Rectal smooth muscle tissue (tissue), 1 donor: ENCODE measurements around the gene STK17B.

ENCODE experiments used
- H3K27ac ChIP-seq: one replicate; pipeline ENCODE4 v1.7.0; 2013; ENCODE audit warnings: low read depth, low read length, inconsistent platforms
- H3K27me3 ChIP-seq: one replicate; pipeline ENCODE4 v1.7.0; 2013; ENCODE audit warnings: low read length; ENCODE audit not compliant: control insufficient read depth, insufficient read depth
- H3K36me3 ChIP-seq: one replicate; pipeline ENCODE4 v1.7.0; 2013; ENCODE audit warnings: low read length; ENCODE audit not compliant: control insufficient read depth, insufficient read depth
- H3K4me1 ChIP-seq: one replicate; pipeline ENCODE4 v1.7.0; 2013; ENCODE audit warnings: low read length; ENCODE audit not compliant: control insufficient read depth, insufficient read depth
- H3K4me3 ChIP-seq: one replicate; pipeline ENCODE4 v1.7.0; 2013; ENCODE audit warnings: low read length
- H3K9ac ChIP-seq: one replicate; pipeline ENCODE4 v1.7.0; 2013; ENCODE audit warnings: low read length

Gene STK17B

GRCh38 chr2:196113061-196113974, 58.1 kb downstream of the STK17B start:
- H3K27me3 ChIP-seq, result no peaks in the 10 kb centered on the region
- H3K4me1 ChIP-seq, result no peaks in the 10 kb centered on the region
- no peak overlapping the region for H3K4me3 ChIP-seq
- H3K9ac ChIP-seq, result no peak overlapping the region
- H3K36me3 ChIP-seq, result no peaks in the 10 kb centered on the region
- H3K27ac ChIP-seq, result no peak overlapping the region

- Histone ChIP-seq H3K27ac (no peak overlapping the region), H3K27me3 (no peaks in the 10 kb centered on the region), H3K4me3 (no peak overlapping the region), H3K9ac (no peak overlapping the region), H3K36me3 (no peaks in the 10 kb centered on the region), H3K4me1 (no peaks in the 10 kb centered on the region)
Measured at GRCh38 chr2:196112418-196113034, 58.9 kb downstream of the STK17B start.

GRCh38 chr2:196108604-196109003, 62.8 kb downstream of the STK17B start:
- H3K27ac ChIP-seq, result no peak overlapping the region
- H3K4me3 ChIP-seq, result no peak overlapping the region
- H3K4me1 ChIP-seq, result no peaks in the 10 kb centered on the region
- H3K27me3 ChIP-seq, result no peaks in the 10 kb centered on the region
- no peaks in the 10 kb centered on the region for H3K36me3 ChIP-seq
- no peak overlapping the region for H3K9ac ChIP-seq

GRCh38 chr2:196105951-196106350, 65.4 kb downstream of the STK17B start:
- no peaks in the 10 kb centered on the region for H3K4me1 ChIP-seq
- no peak overlapping the region for H3K4me3 ChIP-seq
- no peaks in the 10 kb centered on the region for H3K36me3 ChIP-seq
- no peak overlapping the region for H3K9ac ChIP-seq
- no peaks in the 10 kb centered on the region for H3K27me3 ChIP-seq
- no peak overlapping the region for H3K27ac ChIP-seq

- Histone ChIP-seq H3K27me3 (no peaks in the 10 kb centered on the region), H3K36me3 (no peaks in the 10 kb centered on the region), H3K4me3 (no peak overlapping the region), H3K4me1 (no peaks in the 10 kb centered on the region), H3K27ac (no peak overlapping the region), H3K9ac (no peak overlapping the region)
Measured at GRCh38 chr2:196104066-196104465, 67.3 kb downstream of the STK17B start.

- no peak overlapping the region for H3K27ac ChIP-seq
- H3K9ac ChIP-seq, result no peak overlapping the region
- H3K4me3 ChIP-seq, result no peak overlapping the region
- H3K27me3 ChIP-seq, result no peaks in the 10 kb centered on the region
- no peaks in the 10 kb centered on the region for H3K36me3 ChIP-seq
- H3K4me1 ChIP-seq, result no peaks in the 10 kb centered on the region
Measured at GRCh38 chr2:196103626-196104025, 67.8 kb downstream of the STK17B start.

GRCh38 chr2:196101325-196101991, 69.9 kb downstream of the STK17B start:
- Histone ChIP-seq H3K27ac (no peak overlapping the region), H3K4me3 (no peak overlapping the region), H3K4me1 (no peaks in the 10 kb centered on the region), H3K9ac (no peak overlapping the region), H3K36me3 (no peaks in the 10 kb centered on the region), H3K27me3 (no peaks in the 10 kb centered on the region)

- Histone ChIP-seq H3K4me3 (no peak overlapping the region), H3K27me3 (no peaks in the 10 kb centered on the region), H3K9ac (no peak overlapping the region), H3K4me1 (no peaks in the 10 kb centered on the region), H3K36me3 (no peaks in the 10 kb centered on the region), H3K27ac (no peak overlapping the region)
Measured at GRCh38 chr2:196099916-196100315, 71.5 kb downstream of the STK17B start.

- no peaks in the 10 kb centered on the region for H3K36me3 ChIP-seq
- H3K4me1 ChIP-seq, result no peaks in the 10 kb centered on the region
- no peak overlapping the region for H3K27ac ChIP-seq
- no peak overlapping the region for H3K9ac ChIP-seq
- no peak overlapping the region for H3K4me3 ChIP-seq
- H3K27me3 ChIP-seq, result no peaks in the 10 kb centered on the region
Measured at GRCh38 chr2:196097864-196098660, 73.3 kb downstream of the STK17B start.

GRCh38 chr2:196096982-196097745, 74.2 kb downstream of the STK17B start:
- Histone ChIP-seq H3K27ac (no peak overlapping the region), H3K36me3 (no peaks in the 10 kb centered on the region), H3K4me1 (no peaks in the 10 kb centered on the region), H3K9ac (no peak overlapping the region), H3K4me3 (no peak overlapping the region), H3K27me3 (no peaks in the 10 kb centered on the region)

- no peak overlapping the region for H3K4me3 ChIP-seq
- no peaks in the 10 kb centered on the region for H3K27me3 ChIP-seq
- no peak overlapping the region for H3K27ac ChIP-seq
- no peak overlapping the region for H3K9ac ChIP-seq
- no peaks in the 10 kb centered on the region for H3K36me3 ChIP-seq
- H3K4me1 ChIP-seq, result no peaks in the 10 kb centered on the region
Measured at GRCh38 chr2:196096264-196096663, 75.1 kb downstream of the STK17B start.
